IPS-NIHi7 (cell line): ENCODE measurements around the gene ABLIM1.

Experiments used
- DNase-seq: peaks from one replicate; pipeline ENCODE4 v3.0.0; 2012; ENCODE audit warnings: mixed read lengths; ENCODE audit errors: extremely low spot score

ABLIM1 gene

DNA sequence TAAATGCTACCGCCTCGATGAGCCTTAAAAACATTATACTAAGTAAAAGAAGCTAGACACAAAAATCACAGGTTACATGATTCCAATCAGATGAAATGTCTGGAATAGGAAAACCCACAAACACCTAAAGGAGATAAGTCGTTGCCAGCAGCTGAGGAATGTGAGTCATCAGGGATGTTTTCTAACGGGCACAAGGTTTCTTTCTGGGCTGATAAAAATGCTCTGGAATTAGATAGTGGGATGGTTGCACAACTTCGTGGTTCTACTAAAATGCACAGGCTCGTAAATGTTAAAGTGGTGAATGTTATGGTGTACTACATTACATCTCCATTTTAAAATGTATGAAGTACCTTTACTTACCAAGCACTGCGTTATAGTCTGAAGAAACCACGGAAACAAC is 9.7 kb downstream of the ABLIM1 start:
- no peak for DNase-seq

GRCh38 chr10:114647545-114648138 is 10.4 kb downstream of the ABLIM1 start:
- no peak for DNase-seq

- no peak for DNase-seq
These were observed 11.6 kb downstream of the ABLIM1 start for GRCh38 chr10:114646426-114646825.

DNA sequence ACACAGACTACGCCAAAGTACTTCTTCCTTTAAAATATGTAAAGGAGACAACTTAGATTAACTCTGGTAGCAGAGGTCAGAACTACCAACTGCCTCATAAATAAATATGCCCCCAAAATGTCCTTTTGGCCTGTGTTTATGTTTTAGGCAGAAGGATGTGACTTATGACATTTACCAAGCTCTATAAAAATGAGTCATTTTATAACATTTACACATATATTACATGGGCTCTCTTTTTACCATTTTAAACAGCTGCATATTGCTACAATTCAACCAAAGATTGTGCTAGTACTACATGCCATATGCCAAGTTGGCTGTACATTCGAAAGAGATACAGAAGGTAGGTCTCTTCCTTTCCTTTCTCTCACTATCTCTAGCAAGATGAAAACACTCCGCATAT is 12.4 kb downstream of the ABLIM1 start:
- no peak for DNase-seq

DNA sequence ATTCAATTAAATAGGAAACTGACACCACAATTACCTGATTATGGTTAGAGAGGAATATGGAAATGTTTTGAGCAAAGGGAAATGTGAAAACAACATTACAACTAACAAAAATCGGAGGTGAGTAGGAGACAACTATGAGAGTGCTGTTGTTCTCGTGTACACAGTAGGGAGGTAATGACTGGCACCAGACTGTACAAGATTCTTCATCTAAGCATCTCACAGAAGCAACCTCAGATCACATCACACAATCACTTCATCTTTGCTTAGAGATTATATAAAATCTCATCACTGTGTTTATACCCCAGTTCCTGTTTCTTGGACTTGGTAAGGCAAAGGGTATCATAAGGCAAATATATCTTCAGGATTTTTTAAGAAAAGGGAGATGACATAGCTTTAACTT is 14.9 kb downstream of the ABLIM1 start:
- DNase-seq: no peak

- no peak for DNase-seq
These were observed 15.3 kb downstream of the ABLIM1 start for GRCh38 chr10:114642729-114643128.

DNA sequence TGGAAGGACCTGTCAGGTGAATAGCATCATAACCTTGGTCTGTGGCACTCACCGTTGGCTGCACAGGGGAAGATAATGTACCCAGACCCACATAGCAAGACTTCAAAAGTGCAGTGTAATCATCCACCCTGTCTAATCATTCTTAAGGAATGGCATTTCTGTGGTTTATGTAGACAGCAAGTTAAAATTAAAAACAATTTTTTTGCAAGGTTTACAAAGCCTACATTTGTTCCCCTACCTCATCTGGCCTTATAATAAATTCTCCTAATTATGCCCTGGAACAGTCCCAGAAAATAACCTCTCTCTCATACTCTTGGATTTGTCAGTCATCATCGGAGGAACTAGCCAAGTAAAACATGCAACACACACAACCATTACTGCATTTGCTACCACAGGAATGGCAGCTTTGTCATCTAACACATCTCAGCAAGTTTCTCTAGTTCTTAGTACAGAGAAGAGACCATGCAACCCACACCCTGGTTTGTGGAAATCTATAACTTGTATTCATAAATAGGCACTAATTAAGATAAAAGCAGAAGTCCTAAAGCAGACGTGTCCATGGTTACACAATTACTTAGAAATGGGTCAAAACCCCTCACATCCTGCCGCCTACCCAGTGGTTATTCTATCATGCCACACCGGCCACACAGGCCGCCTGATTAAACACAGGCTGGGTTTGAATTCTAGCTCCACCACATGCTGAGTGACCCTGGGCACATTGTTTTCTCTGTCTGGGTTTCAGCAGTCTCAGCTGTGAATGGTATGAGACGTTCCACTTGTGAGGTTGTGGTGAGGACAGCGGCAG is 19.1 kb downstream of the ABLIM1 start:
- DNase-seq: no peak

- DNase-seq: no peak
These were observed 22.1 kb downstream of the ABLIM1 start for GRCh38 chr10:114635797-114636550.

- DNase-seq: no peak
These were observed 23.0 kb downstream of the ABLIM1 start for GRCh38 chr10:114635101-114635500.

DNA sequence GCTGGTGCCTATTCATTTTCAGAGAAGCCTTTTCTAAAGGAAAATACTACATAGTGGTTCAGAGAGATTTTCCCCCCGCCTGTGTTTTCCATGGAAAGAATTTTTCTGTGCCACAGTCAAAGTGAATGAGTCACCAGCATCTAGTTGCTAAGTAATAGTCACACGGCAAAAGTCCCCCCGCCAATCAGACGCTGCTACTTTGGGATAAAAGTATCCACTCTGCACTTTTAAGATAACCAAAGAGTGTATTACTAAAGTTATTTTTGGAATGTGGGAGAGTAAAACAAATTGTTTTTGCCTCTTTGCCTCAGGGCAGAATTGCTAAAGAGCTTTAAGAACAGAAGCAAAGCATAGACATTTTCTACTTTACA is 23.5 kb downstream of the ABLIM1 start:
- peak; percentile 31 for DNase-seq

DNA sequence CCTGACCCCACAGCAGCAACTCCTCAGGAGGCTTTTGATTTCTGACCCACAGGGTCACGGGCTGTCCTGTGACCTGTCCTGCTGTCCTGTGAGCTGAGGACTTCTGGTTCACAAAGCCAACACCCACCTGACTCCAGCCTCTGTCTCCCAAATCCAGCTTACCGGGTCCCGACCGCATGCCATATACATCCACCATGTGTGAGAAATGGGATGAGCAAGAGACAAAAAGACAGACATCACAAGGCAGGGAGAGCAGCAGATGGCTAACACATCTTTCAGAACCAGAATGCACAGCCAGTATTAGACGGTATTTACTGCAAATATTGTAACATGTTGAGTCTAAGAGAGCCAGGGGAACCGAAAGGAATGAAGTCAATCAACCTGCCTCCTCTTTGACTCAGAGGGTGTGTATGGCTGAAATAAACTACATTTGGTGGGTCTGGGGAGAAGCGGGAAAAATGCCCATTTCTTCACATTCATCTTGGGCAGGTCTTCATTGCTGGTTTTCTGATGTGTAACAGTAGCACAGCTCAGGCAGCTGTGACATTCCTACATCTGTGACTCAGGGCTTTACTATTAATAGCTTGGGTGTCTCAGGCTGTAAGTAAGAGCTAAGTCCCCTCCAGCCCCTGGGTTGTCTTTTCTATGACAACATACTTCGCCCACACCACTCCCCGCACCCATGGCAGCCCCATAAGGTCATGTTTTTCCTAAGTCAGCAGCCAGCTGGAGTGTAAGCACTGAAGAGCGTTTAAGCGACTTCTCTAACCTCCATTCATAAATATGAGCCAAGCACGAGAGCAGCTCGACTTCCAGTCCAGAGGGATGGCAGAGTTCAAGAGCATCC is 25.0 kb downstream of the ABLIM1 start:
- peak; percentile 28 for DNase-seq

DNA sequence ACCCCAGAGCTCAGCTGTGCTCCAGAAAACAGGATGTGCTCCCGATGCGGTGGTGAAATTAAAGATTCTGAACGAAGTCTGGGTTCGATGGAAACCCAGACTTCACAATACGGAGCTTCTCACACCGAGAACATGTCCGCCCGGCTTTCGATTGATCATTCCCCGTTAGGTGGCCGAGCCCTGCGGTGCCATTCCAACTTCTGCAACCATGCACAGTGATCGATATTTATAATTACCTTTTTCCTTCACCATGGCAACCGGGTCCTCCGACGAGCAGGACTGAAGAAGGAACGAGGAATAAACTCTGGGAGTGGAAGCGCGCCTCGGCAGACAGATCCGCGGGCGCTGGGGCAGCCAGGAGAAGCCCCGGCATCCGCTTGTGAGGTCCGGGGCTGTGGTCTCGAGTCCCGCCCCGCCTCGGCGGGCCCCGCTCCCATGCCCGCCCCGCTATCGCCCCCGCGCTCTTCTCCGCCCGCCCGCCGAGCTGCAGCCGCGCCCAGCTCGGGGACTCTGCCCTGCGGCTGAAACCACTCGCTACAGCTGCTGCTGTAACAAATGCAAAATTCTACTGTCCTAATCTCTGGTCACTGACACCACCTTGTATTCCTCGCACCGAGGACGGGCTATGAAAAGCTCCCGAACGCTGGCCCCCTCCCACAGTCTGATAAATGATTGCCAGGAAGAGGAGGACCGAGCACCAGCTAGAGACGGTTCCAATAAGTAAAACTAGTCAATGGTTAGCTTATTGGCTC is 26.2 kb downstream of the ABLIM1 start:
- peak; percentile 83 for DNase-seq

DNA sequence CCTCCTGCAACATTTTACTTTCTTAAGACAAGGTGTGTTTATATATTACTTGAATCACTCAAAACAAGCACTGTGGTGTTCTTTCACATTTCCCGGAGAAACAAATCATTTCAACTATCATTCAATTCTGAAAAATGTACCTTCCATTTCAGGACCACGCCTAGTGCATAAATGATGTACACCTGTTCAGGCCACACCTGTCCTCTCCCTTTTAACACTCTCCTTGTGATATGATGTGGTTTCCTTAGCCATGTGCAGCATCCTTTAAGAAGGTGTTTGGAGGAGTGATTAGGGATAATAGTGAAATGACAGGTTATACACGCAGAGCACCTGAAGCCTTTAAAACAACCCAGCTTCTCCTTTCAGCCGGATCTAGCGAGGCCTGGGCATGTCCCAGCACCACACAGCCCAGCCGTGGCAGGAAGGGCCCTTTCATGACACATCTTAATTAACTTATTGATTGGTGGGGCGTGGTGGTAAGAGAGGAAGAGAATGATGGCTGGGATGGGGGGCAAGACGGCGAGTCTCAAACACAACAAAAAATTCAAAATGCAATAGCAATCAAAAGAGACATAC is 26.9 kb downstream of the ABLIM1 start:
- DNase-seq: no peak

- no peak for DNase-seq
These were observed 28.0 kb downstream of the ABLIM1 start for GRCh38 chr10:114629824-114630730.

DNA sequence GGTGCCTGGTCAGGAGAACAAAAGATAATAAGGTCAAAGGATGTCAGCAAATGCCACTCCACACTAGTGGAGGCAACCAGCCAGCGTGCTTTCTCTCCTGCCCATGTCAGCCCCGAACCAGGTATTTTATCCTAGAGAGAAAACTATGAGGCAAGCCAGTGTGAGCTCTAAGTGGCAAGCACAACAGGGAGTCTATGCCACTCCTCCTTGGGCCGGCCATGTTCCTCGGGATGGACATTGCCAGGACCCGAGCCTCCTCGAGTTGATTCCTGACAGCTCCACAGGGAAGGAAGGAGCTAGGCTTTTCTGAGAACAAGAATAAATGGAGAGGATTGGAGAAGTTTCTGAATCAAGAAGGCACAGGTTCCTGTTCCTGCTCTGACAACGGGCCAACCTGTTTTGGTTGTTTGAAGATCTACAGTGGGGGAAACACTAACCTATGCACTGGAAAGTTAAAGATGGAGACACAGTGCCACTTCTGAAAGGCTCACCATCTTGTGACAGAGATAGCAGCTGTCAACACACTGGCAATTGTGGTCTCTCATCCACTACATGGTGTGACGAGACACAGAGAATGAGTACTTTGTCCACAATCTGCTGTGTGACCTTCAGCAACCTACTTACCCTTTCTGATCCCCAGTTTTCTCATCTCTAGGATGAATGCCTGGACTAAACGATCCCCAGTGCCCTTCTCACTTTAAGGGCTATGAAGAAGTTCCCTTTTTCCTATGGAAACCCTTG is 28.8 kb downstream of the ABLIM1 start:
- no peak for DNase-seq

DNA sequence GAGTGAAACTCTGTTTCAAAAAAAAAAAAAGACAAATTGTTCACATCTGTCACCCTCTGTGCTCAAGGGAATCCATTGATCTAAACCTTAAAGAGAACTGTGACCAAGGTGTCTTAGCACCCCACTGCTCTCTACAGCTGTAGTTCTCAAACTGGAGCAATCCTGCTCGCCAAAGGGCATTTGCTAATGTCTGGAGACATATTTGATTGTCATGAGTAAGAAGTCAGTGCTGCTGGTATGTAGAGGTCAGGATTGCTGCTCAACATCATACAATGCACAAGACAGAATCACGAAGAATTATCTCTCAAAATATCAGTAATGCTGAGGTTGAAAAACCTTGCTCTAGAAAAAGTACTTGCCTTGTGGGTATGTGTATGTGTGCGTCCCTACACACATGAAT is 30.0 kb downstream of the ABLIM1 start:
- DNase-seq: no peak

- no peak for DNase-seq
These were observed 31.2 kb downstream of the ABLIM1 start for GRCh38 chr10:114626841-114627240.

GRCh38 chr10:114624951-114625780 is 32.9 kb downstream of the ABLIM1 start:
- DNase-seq: no peak
